ENCODE data around the gene GNAQ.

Gene GNAQ

GRCh38 chr9:77946969-77947620 lies 84.5 kb downstream of the GNAQ start:
- DNase-seq (ENCODE audit: low read depth in 1 of 2, low spot score in 1 of 2): no peak

GRCh38 chr9:77946296-77946695 lies 85.3 kb downstream of the GNAQ start:
- DNase-seq (ENCODE audit: low read depth in 1 of 2, low spot score in 1 of 2): no peak

GRCh38 chr9:77945798-77946197 lies 85.8 kb downstream of the GNAQ start:
- no peak for DNase-seq (ENCODE audit: low read depth in 1 of 2, low spot score in 1 of 2)

DNA sequence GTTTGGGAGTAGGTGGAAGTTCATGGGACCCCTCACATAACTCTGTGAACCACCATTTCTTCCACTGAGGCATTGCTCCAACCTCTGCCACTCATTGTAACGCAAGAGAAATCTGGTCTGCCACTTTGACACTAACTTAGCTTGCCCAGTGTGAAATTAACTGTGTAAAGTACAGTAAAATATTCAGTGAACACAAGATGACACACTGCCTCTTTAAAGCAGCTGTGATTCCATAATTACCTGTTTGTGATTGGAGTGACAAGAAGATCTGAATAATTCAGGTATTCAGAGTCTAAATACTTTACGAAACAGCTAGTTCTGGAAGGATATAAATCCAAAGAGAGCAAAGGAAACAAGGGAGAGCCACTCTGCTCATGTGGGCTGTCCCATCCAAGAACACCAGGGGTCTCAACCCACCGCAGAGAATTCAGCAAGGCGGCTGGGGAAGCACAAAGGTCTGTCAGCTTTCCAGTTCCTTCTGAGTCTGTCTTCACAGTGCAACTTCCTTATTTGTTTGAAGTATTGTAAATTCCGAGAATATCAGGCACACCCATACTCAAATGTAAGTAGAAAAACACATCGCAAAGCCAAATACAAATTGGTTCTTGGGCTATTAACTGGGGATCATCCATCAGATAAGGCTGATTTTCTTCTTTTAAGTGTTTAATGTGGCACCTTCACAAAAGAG lies 86.9 kb downstream of the GNAQ start:
- DNase-seq (ENCODE audit: low read depth in 1 of 2, low spot score in 1 of 2): no peak

DNA sequence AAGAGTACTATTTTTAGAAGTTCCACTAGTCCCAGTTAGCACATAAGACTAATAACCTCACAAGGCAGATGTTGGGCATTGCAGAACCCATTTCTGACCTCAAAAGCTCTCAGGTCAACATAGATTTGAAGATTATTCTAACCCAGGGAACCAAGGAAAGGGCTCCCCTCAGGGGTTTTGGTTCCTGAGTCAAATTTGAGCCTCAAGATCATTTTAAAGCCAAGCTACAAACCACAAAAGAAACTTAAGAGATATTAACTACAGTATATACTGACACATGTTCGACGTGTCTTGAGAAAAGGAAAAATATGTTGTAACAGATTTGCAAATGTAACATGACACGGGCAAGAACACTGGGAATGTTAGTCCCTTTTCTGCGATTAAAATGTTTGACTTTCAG lies 88.6 kb downstream of the GNAQ start:
- no peak for DNase-seq (ENCODE audit: low read depth in 1 of 2, low spot score in 1 of 2)

GRCh38 chr9:77939149-77939668 lies 92.4 kb downstream of the GNAQ start:
- DNase-seq (ENCODE audit: low read depth in 1 of 2, low spot score in 1 of 2): no peak

- DNase-seq (ENCODE audit: low read depth in 1 of 2, low spot score in 1 of 2): no peak
These were observed 93.4 kb downstream of the GNAQ start for GRCh38 chr9:77938163-77938562.

GRCh38 chr9:77935974-77936373 lies 95.6 kb downstream of the GNAQ start:
- DNase-seq (ENCODE audit: low read depth in 1 of 2, low spot score in 1 of 2): no peak

GRCh38 chr9:77935211-77935610 lies 96.4 kb downstream of the GNAQ start:
- no peak for DNase-seq (ENCODE audit: low read depth in 1 of 2, low spot score in 1 of 2)

- no peak for DNase-seq (ENCODE audit: low read depth in 1 of 2, low spot score in 1 of 2)
These were observed 97.6 kb downstream of the GNAQ start for GRCh38 chr9:77933976-77934375.

DNA sequence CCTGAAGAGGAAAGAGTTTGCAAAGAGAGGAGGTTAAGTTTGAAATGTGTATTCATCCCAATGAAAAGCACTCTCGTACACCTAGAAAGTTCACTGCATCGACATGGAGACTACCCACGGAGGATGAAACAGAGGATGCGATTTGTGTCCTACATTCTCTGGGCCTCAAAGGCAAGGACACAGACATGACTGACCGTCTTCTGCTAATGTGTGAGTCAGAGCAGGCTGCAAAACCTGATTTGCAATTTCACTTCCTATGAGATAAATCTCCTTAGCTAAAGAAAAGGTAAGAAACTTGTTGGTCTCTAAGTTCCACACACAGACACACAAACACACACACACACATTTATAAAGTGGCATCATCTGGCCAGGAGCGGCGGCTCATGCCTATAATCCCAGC lies 98.6 kb downstream of the GNAQ start:
- no peak for DNase-seq (ENCODE audit: low read depth in 1 of 2, low spot score in 1 of 2)

DNA sequence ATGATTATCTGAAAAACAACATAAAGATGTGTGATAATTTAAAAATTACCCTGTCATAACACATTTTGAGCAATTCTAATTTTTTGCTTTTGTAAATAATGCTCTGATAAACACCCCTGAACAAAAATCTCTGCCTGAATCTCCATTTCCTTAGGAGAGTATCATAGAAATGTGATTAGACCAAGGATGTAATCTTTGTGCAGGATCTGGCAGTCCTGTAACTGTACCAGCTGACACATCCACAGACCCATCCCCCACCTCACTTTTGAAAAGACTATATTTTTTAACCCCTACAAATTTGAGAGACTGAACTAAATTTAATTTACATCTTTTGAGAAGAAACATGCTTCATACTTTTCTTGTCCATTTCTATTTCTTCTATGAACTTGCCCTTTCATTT lies 101.7 kb downstream of the GNAQ start:
- no peak for DNase-seq (ENCODE audit: low read depth in 1 of 2, low spot score in 1 of 2)

GRCh38 chr9:77927265-77927664 lies 104.3 kb downstream of the GNAQ start:
- no peak for DNase-seq (ENCODE audit: low read depth in 1 of 2, low spot score in 1 of 2)

- DNase-seq (ENCODE audit: low read depth in 1 of 2, low spot score in 1 of 2): no peak
These were observed 105.2 kb downstream of the GNAQ start for GRCh38 chr9:77926371-77926878.

DNA sequence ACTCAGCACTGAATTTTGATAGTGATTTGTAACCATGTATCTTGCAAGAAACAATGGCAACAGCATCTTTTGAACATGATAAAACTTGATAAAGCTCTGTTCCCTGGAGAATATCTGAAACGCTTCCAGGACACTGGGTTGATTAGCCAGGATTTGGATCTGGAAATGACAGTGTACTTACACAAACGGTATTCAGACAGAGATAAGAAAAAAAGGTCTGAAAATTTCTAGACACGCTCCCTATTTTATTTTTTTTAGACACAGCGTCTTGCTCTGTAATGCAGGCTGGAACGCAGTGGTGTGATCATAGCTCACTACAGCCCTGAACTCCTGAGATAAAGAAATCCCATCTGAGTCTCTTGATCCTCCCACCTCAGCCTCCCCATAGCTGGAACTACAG lies 109.0 kb downstream of the GNAQ start:
- DNase-seq (ENCODE audit: low read depth in 1 of 2, low spot score in 1 of 2): no peak

DNA sequence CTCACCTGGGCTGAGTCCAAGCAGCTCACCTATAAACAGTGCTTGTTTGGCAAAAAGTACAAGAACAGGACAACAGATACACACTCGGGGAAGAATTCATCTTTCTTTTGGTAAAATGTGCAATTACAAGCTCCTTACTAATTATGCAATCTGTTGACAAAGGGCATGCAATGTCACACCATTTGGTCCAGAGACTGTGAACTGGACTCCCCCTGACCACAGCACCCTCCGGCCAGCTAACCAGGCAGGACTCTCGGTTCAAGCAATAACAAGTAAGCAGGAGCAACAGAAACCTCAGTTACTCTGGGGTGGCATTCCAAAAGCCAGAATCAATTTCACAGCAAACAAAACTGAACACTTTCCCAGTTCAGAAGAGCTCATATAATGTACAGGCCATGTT lies 113.8 kb downstream of the GNAQ start:
- no peak for DNase-seq (ENCODE audit: low read depth in 1 of 2, low spot score in 1 of 2)

DNA sequence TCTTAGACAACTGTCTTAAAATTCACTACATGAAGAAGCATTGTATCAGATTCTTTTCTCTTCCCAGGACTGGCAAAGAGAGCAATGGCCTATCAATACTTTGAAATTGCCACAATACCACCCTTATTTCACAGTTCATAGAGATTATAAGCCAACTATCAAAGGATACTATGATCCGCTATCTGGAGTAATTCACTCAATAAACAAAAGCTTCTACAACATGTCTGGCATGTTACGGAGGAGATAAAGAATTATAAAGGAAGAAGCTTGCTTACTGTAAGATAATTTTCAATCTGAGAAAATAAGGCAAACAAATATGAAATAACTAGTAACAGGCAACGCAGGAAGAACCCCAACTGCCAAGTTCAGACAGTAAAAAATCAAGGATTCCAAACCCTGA lies 114.8 kb downstream of the GNAQ start:
- DNase-seq (ENCODE audit: low read depth in 1 of 2, low spot score in 1 of 2): no peak

DNA sequence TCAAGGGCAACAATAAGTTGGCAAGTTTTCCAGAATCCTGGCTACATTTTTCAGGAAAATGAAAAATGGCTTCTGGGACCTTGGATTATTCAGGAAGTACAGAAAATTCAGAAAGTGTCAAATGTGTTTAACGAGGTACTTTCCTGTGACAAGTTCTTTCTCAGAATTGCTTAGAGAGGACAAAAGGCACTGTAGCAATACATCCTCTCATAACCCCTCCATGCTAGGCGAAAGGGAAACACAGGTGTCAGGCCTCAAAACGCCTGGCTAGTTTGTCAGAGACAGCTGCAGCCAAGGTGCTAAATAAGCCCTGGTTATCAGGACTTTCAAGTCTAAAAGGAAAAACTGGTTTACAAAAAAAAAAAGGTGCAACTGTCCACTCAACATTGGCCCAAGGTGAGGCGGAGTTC lies 115.2 kb downstream of the GNAQ start:
- no peak for DNase-seq (ENCODE audit: low read depth in 1 of 2, low spot score in 1 of 2)

GRCh38 chr9:77915744-77916143 lies 115.9 kb downstream of the GNAQ start:
- no peak for DNase-seq (ENCODE audit: low read depth in 1 of 2, low spot score in 1 of 2)

DNA sequence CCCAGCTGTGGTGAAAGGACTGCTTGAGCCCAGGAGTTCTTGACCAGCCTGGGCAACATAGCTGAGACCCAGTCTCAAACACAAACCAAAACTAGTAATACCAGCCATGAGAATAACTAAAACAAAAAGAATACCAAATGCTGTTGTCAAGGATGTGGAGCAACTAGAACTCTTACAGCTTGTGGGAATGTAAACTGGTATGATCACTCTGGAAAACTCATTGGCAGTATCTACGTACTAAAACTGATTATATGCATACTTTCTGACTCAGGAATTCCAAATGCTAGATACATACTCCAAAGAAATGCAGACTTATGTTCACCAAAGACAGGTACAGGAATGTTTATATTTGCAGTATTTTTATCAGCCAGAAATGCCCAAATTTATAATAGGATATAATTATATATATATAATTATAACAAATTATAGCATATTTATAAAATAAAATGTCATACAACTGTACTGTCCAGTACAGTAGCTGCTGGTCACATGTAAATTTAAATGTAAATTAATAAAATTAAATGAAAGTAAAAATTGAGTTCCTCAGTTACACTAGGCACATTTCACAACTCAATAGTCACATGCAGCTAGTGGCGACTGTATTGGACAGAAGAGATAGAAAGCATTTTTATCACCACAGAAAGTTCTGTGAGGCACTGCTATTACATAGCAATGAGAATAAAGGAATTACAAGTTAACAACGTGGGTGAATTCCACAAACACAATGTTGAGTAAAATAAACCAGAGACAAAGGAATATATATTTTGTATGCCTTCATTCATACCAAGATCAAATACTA lies 118.5 kb downstream of the GNAQ start:
- no peak for DNase-seq (ENCODE audit: low read depth in 1 of 2, low spot score in 1 of 2)

GRCh38 chr9:77911928-77912327 lies 119.7 kb downstream of the GNAQ start:
- DNase-seq (ENCODE audit: low read depth in 1 of 2, low spot score in 1 of 2): no peak

GRCh38 chr9:77910194-77910621 lies 121.4 kb downstream of the GNAQ start:
- DNase-seq (ENCODE audit: low read depth in 1 of 2, low spot score in 1 of 2): no peak

Measured in stimulated activated CD4-positive, alpha-beta T cell treated with anti-CD3 and anti-CD28 coated beads, Interleukin-15, amount 100 ng/mL, for 1 hour (primary cell).